Measurements from ENCODE around the gene IQCK.
"Not testable (repeated sequence)": the region's sequence is repeated elsewhere in the genome, so short reads cannot be mapped to it uniquely, and the experiment has no call there.

Gene IQCK

GRCh38 chr16:19699472-19699871 lies 18.6 kb upstream of the IQCK start:
- DNase-seq (ENCODE audit: low read depth, low spot score): no peak

- no peak for DNase-seq (ENCODE audit: low read depth, low spot score)
These were observed 17.7 kb upstream of the IQCK start for GRCh38 chr16:19700319-19700781.

GRCh38 chr16:19701091-19701490 lies 17.0 kb upstream of the IQCK start:
- DNase-seq (ENCODE audit: low read depth, low spot score): no peak

GRCh38 chr16:19703172-19703889 lies 14.7 kb upstream of the IQCK start:
- DNase-seq (ENCODE audit: low read depth, low spot score): no peak

- no peak for DNase-seq (ENCODE audit: low read depth, low spot score)
These were observed 13.5 kb upstream of the IQCK start for GRCh38 chr16:19704321-19705145.

GRCh38 chr16:19705146-19705501 lies 12.9 kb upstream of the IQCK start:
- DNase-seq (ENCODE audit: low read depth, low spot score): no peak

GRCh38 chr16:19705843-19706242 lies 12.2 kb upstream of the IQCK start:
- DNase-seq (ENCODE audit: low read depth, low spot score): no peak

GRCh38 chr16:19706846-19707245 lies 11.2 kb upstream of the IQCK start:
- DNase-seq (ENCODE audit: low read depth, low spot score): no peak

- no peak for DNase-seq (ENCODE audit: low read depth, low spot score)
These were observed 10.3 kb upstream of the IQCK start for GRCh38 chr16:19707569-19708295.

GRCh38 chr16:19708296-19709205 lies 9.5 kb upstream of the IQCK start:
- DNase-seq (ENCODE audit: low read depth, low spot score): no peak

- DNase-seq (ENCODE audit: low read depth, low spot score): no peak
These were observed 8.5 kb upstream of the IQCK start for GRCh38 chr16:19709381-19710136.

- DNase-seq (ENCODE audit: low read depth, low spot score): no peak
These were observed 7.7 kb upstream of the IQCK start for GRCh38 chr16:19710191-19710908.

- no peak for DNase-seq (ENCODE audit: low read depth, low spot score)
These were observed 7.0 kb upstream of the IQCK start for GRCh38 chr16:19710991-19711545.

- no peak for DNase-seq (ENCODE audit: low read depth, low spot score)
These were observed 6.4 kb upstream of the IQCK start for GRCh38 chr16:19711643-19712042.

GRCh38 chr16:19712418-19713058 lies 5.5 kb upstream of the IQCK start:
- no peak for DNase-seq (ENCODE audit: low read depth, low spot score)

- DNase-seq (ENCODE audit: low read depth, low spot score): no peak
These were observed 4.4 kb upstream of the IQCK start for GRCh38 chr16:19713697-19714096.

- no peak for DNase-seq (ENCODE audit: low read depth, low spot score)
These were observed 2.5 kb upstream of the IQCK start for GRCh38 chr16:19715566-19715965.

- no peak for DNase-seq (ENCODE audit: low read depth, low spot score)
These were observed 1.9 kb upstream of the IQCK start for GRCh38 chr16:19716183-19716582.

- not testable (repeated sequence) for DNase-seq (ENCODE audit: low read depth, low spot score)
These were observed 1.3 kb upstream of the IQCK start for GRCh38 chr16:19716728-19717127.

Measured in iPS DF 19.7 (cell line).